Subcutaneous adipose tissue (tissue), 4 donors: ENCODE data around the gene ITGB4. TPM values are rescaled to one million over a fixed set of nuclear protein-coding genes. Genes with fewer than 3 reads are reported as not detected.

Source experiments
- total RNA-seq, 4 donors: library from RNA; depleted of rRNA; stranded (reverse); fragments of >200 nt; gene quantifications; one replicate each; pipeline ENCODE4 v1.1.0, GENCODE V29; 2016
- TF ChIP-seq, protein P1 (sequence below): fragments of 450-650 bp; IDR thresholded peaks from one replicate; pipeline ENCODE4 v1.5.1; 2016; ENCODE audit warnings: low read depth, mild to moderate bottlenecking, control low read depth, antibody characterized with exemption, moderate library complexity

Gene ITGB4
- total RNA-seq, 4 donors from 2014 or later, result 5.1 to 25.2 (median 9.9) TPM

DNA sequence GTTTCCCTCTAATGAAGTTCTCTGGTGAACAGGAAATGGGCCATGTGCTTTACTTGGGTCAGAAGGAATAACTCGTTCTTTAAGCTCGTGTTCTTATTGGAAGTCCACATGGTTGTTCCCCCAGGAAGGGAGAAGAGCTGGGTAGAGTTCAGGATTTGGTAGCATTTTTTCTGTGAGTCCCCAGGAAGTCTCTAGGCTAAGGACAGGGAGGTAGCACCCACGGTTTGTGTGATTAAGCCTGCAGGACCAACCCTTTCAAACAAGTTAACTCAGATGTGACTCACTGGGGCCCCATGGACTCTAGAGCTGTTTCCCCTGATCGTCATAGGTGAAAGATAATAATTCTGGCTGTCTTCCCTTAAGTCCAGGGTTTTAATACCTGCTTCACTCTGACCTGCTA is 37.7 kb upstream of the ITGB4 start:
- TF ChIP-seq, protein P1, sequence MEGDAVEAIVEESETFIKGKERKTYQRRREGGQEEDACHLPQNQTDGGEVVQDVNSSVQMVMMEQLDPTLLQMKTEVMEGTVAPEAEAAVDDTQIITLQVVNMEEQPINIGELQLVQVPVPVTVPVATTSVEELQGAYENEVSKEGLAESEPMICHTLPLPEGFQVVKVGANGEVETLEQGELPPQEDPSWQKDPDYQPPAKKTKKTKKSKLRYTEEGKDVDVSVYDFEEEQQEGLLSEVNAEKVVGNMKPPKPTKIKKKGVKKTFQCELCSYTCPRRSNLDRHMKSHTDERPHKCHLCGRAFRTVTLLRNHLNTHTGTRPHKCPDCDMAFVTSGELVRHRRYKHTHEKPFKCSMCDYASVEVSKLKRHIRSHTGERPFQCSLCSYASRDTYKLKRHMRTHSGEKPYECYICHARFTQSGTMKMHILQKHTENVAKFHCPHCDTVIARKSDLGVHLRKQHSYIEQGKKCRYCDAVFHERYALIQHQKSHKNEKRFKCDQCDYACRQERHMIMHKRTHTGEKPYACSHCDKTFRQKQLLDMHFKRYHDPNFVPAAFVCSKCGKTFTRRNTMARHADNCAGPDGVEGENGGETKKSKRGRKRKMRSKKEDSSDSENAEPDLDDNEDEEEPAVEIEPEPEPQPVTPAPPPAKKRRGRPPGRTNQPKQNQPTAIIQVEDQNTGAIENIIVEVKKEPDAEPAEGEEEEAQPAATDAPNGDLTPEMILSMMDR, result no peak

DNA sequence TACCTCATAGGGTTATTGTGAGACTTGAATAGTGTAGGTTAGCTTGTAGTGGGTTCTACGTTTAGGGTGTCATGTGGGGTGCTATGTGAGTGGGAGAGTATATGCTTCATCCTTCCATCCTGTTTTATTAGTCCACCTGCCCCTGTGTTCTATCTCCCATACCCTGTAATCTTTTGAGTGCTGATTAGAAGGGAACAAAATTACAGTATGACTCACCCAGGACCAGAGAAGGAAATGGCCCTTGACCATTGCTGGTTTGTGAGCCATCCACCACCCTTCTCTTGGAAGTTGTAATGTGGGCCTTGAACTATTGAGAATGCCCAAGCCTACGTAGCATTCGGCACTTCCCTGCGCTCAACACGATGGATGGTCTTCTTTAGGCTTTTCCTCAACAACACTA is 37.0 kb upstream of the ITGB4 start:
- TF ChIP-seq, protein P1, result no peak

DNA sequence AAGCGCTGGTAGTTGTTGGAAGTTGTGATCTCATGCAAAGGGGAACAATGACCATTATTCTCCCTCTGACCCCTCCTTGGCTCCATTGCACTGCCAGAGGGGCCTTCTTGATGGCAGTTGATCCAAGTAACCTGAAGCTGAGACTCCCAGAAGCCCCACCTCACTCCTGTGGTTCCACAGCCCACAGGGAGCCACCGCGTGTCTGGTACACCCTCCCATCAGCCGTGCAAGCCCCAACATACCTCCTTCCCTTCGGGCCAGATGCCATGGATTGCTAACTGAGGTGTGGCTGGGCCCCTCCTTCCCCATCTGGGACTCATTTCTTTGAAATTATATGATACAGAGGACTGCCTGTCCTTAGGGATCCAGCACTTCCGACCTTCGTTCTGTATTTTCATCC is 36.3 kb upstream of the ITGB4 start:
- TF ChIP-seq, protein P1, result no peak

DNA sequence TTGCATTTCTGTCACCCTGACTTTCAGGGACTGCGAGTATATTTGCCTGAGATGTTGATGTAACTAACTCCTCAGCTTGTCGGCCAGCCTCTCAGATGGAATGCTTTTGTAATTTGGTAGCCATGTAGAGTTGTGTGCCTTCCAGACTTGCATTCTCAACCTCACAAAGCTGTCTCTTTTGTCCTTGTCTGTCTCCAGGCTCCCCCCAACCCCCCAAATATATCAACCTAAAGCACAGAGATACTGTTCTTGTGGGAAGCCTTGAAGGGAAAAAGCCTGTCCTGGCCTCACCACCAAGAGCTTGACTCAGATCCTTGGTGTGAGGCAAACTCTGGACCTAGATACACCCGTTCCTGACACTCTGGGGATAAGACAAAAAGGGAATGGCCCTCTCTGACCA is 35.8 kb upstream of the ITGB4 start:
- TF ChIP-seq, protein P1, result no peak

DNA sequence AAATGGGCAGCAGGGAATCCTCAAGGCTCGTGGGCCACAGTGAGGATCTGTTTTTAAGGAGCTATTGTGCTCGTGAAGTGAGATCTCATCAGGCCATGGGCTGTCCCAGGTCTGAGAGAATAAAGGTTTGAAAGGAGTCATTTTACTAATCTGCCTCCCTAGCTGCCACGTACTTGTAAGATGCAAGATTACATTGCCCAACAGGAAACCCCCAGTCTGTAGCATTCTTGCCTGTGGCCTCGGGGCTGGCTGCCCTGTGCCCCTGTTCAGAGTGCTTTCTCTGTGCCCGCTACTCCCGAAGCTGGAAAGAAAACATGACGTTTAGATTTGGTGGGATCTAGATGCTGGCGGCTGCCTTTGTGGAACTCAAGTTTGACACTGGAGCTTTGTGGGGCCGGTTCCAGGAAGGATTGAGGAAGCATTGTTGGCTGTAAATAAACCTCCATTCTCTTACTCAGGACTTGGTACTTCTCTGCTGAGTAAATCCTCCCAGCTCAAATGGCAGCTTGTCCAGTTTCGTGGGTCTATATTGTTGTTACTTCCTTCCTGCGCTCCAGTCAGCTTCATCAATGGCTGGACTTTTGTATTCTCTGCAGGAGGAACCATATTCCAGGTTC is 32.9 kb upstream of the ITGB4 start:
- TF ChIP-seq, protein P1, result no peak

DNA sequence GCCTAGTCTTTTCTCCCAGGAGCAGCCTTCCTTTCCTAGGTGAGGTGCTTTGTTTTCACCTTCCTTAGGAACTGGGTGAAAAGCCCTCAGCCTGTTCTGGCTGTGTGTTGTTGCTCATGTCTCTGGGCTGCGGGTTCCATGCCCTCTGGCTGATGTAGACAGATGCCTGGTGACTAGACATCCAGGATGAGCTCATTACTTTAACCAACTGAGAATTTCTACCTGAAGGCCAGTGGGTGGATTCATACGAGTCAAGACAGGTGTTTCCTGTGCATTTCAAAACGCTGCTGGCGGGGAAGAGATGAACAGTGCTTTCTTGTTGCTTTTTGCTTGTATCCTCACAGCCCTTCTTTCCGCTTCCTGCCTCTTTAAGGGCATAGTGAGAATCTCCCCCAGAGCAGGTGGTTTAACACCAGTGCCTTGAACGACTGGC is 31.8 kb upstream of the ITGB4 start:
- TF ChIP-seq, protein P1, result no peak

DNA sequence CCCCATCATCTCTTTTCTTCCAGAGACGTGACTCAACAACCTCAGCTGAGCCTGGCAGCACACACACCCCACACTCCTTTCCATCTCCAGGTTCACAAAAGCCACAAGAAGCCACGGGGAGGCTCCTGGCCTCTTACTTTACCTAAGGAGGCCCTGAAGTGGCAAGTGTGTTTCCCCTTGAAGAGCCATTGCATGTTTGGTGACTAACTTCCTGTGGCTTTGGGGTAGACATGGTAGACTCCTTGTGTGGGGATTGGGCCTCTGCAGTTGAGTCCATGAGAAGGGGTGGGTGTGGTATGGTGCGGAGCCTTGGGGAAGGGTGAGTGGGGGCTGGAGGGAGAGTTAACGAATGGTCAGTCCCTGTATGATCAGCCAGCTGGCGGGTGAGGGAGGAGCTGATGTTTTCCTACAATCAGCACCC is 29.9 kb upstream of the ITGB4 start:
- TF ChIP-seq, protein P1, result no peak
